HG02588 (cell line): ENCODE data around the gene RTCA.
"Not testable (repeated sequence)": the region's sequence is repeated elsewhere in the genome, so short reads cannot be mapped to it uniquely, and the experiment has no call there.

ENCODE experiments used
- ATAC-seq: cut with Tn5 transposase; IDR thresholded peaks from one replicate; pipeline ENCODE4 v1.9.1; 2021; ENCODE audit warnings: mild to moderate bottlenecking, moderate library complexity; ENCODE audit not compliant: unreplicated experiment

Gene RTCA

DNA sequence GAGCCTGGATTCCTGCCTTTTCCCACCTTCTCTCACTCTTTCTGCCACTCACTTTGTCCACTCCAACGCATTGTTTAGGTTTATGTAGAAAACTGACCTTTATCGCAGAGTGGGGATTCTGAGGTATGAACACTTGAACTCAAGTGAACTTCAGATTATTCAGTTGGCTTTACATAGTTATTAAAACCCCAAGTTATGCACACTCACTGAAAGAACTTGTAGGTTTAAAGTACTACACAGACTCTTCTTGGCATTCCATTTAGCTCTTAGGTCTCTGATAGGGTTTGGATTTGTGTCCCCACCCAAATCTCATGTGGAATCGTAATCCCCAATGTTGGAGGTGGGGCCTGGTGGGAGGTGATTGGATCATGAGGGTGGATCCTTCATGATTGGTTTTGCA lies 39.9 kb downstream of the RTCA start:
- ATAC-seq: no peak

DNA sequence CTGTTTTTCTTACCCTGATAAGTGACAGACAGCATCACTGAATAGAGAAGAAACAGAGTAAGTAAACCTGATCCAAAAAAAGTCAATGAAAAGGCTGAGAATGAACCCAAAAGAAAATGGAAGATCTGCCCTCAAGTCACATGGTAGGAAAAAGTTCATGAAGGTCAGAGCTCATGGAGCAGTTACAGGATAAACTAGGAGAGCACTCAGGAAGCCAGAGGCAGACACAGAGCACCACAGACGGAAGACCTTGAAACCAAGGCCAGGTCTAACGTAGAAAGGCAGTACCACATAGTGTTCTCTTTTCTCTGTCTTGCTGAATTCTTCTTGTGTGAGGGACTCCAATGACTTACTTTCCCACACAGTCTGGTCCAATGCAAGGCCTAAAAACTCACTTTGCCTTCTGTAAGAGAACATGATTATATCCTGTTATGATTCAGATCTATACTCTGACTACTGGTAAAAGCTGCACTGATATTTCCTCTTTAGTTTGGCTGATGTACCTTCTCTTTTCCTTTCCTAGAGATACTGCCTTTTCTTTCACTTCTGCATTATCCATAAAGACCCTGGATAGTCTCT lies 40.8 kb downstream of the RTCA start:
- no peak for ATAC-seq

GRCh38 chr1:100308777-100309176 lies 42.8 kb downstream of the RTCA start:
- no peak for ATAC-seq

GRCh38 chr1:100309863-100310262 lies 43.8 kb downstream of the RTCA start:
- ATAC-seq: no peak

DNA sequence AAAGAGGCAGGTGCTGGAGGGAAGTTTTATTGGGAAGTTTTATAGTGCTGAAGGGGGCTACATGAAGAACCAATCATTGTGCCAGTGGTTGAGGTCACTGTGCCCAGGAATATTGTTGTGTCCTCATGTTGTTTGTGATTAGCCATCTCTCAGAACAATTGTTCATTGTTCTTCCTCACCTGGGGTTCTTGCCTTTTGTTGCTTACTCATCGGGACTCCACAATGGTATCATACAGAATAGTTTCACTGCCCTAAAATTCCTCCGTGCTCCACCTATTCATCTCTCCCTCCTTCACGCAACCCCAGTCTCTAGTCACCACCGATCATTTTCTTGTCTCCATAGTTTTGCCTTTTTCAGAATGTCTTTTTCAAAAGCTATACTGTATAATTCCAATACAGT lies 47.4 kb downstream of the RTCA start:
- ATAC-seq: no peak

DNA sequence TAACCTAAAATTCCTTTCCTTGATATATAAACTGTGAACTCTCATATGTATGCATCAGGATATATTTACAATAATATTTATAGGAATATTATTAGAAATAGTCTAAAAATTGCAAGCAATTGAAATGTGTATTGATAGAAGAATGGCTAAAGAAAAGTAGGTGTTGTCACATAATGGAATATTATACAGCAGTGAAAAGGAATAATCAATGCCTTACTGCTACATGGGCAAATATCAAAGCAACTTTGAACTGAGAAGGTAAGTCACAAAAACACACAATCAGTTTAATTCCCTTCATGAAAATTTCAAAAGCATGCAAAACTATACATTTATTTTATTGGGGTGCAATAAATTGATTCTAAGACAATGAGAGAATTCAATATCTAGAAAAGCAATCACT lies 50.6 kb downstream of the RTCA start:
- no peak for ATAC-seq

GRCh38 chr1:100320311-100321099 lies 54.5 kb downstream of the RTCA start:
- no peak for ATAC-seq

DNA sequence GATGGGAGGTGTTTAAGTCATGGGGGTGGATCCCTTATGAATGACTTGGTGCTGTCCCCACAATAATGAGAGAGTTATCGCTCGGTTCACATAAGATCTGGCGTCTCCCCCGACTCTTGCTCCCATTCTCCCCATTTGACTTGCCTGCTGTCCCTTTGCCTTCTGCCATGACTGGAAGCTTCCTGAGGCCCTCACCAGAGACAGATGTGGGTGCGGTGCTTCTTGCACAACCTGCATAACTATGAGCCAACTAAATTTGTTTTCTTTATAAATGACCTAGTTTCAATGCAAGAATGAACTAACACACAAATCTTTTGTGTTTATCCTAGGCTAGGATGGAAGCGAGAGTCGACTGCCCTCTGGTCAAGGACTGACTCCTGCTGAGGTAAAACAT lies 55.1 kb downstream of the RTCA start:
- ATAC-seq: no peak

DNA sequence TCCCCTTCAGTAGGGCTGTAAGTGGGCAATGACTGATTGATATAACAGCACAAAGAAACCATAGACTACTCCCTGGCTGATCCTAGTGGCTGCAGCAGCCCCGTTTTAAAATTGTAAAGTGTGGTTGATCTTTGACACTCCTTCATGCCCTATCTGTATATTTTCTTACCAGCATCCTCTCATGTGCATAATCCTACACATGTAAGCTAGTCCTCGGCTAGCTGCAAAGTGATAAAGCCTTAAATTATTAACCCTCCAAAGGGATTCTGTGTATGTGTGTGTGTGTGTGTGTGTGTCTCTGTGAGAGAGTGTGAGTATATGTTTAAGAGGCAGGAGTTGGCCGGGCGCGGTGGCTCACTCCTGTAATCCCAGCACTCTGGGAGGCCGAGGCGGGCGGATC lies 55.5 kb downstream of the RTCA start:
- ATAC-seq: no peak

GRCh38 chr1:100322436-100323211 lies 56.6 kb downstream of the RTCA start:
- ATAC-seq: no peak

DNA sequence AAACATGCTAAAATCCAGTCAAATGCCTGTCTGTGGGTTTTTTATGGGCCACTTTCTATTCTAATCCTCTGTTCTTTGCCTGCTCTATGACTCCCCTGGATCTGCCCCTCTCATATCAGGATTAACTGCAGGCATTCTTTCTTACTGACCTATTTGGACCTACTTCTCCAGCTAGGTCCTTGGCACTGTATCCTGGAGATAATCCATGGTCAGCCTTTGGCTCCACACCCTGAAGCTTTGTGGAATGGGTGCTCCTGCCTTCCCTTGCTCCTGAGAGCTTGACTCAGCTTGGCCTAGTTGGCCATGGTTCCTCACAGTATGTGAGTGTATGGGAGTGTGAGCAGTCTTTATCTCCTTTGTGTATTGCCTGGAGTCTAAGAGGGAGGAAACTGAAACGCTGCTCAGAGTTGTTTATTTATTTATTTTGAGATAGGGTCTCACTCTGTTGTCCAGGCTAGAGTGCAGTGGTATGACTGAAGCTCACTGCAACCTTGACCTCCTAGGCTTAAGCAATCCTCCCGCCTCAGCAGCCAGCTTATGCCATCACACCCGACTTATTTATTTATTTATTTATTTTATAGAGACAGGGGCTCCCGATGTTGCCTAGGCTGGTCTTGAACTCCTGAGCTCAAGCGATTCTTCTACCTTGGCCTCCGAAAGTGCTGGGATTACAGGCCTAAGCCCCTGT lies 57.5 kb downstream of the RTCA start:
- no peak for ATAC-seq

DNA sequence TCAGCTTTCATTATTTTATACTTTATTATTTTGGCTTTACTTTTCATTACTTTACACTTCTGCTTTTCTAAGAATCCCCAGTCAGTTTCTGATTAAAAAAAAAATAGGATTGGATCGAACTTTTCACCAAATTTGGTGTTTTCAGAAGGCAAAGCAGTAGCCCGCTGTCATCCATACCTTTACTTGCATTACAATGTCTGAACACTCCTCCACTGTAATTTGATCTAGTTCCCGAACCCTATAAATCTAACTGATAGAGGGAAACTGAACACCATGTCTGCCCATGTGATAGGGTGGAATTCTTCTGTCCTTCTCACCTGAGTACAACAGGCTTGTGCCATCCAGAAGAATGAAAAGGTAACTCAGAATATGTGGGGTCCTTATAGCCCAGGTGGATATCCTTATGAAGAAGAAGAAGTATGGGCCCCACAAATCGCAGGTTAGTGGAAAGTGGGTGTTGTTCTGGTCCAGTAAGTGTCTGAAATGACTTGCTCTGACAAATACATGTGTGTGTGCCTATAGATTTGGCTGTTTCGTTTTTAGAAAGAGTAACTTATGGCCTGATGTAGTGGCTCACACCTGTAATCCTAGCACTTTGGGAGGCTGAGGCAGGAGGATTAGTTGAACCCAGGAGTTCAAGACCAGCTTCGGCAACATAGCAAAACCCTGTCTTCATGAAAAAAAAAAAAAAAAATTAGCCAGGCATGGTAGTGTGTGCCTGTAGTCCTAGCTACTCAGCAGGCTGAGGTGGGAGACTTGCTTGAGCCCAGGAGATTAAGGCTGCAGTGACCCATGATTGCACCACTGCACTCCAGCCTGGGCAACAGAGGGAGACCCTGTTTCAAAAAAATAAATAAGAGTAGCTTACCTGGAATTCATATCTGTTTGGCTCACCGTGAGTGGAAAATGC lies 59.7 kb downstream of the RTCA start:
- ATAC-seq: no peak

DNA sequence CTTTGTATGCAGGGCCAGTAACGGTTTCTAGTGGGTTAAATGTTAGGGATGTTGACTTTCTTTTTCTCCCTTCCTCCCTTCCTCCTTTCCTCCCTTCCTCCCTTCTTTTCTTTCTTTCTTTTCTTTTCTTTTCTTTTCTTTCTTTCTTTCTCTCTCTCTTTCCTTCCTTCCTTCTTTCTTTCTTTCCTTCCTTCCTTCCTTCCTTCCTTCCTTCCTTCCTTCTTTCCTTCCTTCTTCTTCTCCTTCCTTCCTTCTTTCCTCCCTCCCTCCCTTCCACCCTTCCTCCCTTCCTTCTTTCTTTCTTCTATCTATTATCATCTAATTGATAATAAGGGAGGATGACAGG lies 60.3 kb downstream of the RTCA start:
- not testable (repeated sequence) for ATAC-seq

DNA sequence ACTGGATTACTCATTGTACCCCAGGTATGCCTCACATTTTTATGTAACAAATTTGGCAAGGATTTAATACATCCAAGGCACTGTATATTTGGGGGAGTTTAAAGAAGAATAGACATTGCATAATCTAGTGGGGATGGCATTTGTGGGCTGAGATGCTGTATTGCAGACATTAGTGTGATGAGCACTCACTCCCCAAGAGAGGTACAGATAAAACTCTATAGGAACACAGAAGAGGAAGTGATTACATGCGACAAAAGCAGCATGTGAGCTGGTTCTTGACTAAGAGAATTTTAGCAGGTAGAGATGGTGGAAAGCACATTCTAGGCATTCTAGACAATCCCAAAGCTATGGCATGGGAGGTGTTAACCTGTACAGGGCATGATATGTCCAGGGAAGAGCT lies 62.1 kb downstream of the RTCA start:
- ATAC-seq: no peak

DNA sequence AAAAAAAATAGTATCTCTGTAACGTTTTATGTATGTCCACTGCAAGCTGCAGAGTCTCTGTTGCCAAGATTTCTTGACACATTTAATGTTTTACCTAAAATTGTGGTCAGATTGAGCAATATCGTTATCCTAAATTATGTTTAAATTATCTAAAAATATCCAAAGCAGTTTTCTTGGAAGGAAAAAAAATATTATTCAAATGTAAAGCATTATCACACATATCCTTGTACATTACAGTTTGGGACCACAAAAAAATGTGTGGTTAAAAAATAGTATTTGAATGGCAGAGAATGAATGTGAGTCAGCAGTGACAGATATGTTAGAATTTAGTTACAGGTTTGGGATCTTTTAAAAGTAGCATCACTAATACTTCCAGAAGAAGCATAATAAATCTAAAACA lies 65.1 kb downstream of the RTCA start:
- not testable (repeated sequence) for ATAC-seq

DNA sequence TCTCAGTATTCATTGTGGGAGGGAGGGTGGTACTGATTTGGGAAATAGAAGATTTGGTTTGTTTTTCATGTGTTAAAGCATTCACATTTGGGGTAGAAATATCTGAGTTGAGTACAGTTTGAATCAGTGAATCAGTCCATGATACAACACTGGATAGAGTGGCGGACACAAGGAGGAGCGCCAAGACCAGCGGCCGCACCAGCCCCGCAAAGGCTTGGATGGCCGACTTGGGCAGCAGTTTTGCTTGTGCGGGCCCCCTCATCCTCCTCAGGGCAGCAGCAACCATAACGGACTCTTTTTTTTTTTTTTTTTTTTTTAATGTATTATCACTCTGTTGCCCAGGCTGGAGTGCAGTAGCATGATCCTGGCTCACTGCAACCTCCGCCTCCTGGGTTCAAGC lies 66.3 kb downstream of the RTCA start:
- no peak for ATAC-seq

- ATAC-seq: no peak
Observed at GRCh38 chr1:100335436-100335835, 69.4 kb downstream of the RTCA start.

GRCh38 chr1:100337878-100338277 lies 71.9 kb downstream of the RTCA start:
- not testable (repeated sequence) for ATAC-seq

- not testable (repeated sequence) for ATAC-seq
Observed at GRCh38 chr1:100339735-100340134, 73.7 kb downstream of the RTCA start.

DNA sequence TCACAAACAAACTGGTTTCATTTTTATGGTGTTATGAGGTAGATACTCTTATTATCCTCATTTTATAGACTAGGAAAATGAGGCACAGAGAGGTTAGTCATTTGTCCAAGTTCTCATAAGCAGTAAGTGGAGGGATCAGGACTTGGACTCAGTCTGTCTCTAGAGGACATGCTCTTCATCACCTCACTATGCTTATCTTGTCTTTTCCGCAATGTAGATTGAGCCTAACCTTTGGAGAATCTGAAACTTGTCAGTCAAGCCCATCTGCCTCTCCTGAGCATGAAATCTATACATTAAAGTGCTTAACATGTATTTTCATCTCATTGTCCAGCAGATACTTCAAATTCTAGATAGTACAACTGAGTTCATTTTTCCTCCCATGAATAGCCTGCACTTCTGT lies 74.5 kb downstream of the RTCA start:
- no peak for ATAC-seq

- ATAC-seq: no peak
Observed at GRCh38 chr1:100342348-100342747, 76.3 kb downstream of the RTCA start.
